Measurements from ENCODE around the gene XPNPEP1.
A peak's percentile ranks its signal among the peaks of the same experiment; 100 is the strongest.

The XPNPEP1 gene

DNA sequence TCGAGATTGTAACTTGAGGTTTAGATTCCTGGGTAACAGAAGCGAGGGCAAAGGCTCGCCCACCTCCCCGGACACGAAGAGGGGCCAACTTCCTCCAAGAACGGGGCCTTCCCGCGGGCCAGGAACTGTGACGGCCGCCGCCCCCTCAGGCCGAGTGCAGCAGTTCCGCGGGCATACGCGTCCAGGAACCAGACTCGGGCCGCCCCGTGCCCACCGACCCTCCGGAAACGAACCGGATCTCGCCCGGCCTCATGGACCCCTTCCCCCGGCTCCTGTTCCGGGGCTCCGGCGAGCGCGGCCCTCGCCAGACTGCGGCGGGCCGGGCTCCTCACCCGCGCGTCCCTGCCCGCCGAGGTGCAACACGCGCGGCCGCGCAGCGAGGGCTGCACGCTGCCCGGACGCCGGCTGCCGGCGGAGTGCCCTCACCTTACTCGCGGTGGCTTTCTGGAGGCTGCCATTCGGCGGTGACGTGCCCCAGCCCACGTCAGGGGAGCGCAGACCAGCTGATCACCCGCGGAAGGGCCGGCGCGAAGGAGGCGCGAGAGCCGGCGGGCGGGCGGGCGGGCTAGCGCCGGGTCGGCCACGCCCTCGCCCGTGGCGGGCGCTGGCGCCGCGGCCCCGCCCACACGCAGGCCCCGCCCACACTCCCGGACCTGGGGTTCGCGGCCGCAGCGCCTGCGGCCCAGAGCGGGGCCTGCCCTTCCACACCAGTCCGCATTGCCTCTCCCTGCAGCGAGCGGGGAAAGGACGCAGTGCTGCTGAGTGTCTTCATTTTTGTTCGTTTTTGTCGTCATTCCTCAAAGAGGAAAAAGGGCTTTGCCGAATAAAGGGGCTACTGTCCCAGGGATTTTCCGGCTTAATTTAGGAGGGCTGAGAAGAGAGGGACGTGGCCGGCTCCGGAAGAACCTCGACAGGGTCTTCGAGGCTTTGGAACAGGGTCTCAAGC lies at the start of gene XPNPEP1:
Gene XPNPEP1 (minus strand): TSS at position 536 of the 946 bp plus-strand sequence. CDS start 78 bp downstream, at position 458.
- H3K9ac ChIP-seq (ENCODE audit: low read length): peak within 1 kb of the TSS; percentile 83
- peak within 1 kb of the TSS; percentile 91 for H3K27ac ChIP-seq (ENCODE audit: low read depth, low read length)
- no peaks in the 10 kb centered on the region for H3K27me3 ChIP-seq (ENCODE audit: control insufficient read depth, insufficient read depth, low read length)
- no peaks in the 10 kb centered on the region for H3K36me3 ChIP-seq (ENCODE audit: control insufficient read depth, insufficient read depth, low read length)
- H3K4me3 ChIP-seq (ENCODE audit: low read length): peak within 1 kb of the TSS; percentile 78
- peaks cover 8% of the 10 kb centered on the region for H3K4me1 ChIP-seq (ENCODE audit: control insufficient read depth, insufficient read depth, low read length)

DNA sequence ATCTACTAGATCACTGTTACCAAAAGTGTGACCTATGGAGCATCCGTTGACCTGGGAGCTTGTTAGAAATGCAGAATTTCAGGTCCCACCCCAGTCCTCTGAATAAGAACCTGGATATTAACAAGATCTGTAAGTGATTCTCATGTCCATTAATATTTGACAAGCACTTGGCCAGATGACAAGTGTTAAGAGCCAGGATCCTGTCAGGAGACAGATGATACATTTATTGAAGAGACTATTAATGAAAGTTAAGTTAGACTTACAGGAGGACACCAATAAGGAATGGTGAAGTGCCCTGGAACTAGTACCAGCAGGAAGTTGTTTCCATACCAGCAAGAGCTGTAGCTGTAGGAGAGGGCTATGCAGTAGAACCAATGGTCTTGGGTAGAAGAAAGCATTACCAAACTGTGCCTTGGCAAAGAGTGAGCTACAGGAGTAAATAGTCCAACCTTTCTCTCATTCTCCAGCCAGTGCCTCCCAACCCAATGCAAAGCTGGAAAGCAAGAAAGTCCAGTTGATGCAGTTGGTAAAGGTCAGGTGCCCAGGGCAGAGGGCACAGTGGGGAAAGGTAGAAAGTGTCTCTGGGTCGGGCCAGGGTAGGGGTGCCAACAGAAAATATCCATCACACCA lies 49.2 kb upstream of the XPNPEP1 start:
- no peaks in the 10 kb centered on the region for H3K27me3 ChIP-seq (ENCODE audit: control insufficient read depth, insufficient read depth, low read length)
- H3K27ac ChIP-seq (ENCODE audit: low read depth, low read length): no peak overlapping the region
- H3K36me3 ChIP-seq (ENCODE audit: control insufficient read depth, insufficient read depth, low read length): no peaks in the 10 kb centered on the region
- no peak overlapping the region for H3K9ac ChIP-seq (ENCODE audit: low read length)
- no peaks in the 10 kb centered on the region for H3K4me1 ChIP-seq (ENCODE audit: control insufficient read depth, insufficient read depth, low read length)
- no peak overlapping the region for H3K4me3 ChIP-seq (ENCODE audit: low read length)

DNA sequence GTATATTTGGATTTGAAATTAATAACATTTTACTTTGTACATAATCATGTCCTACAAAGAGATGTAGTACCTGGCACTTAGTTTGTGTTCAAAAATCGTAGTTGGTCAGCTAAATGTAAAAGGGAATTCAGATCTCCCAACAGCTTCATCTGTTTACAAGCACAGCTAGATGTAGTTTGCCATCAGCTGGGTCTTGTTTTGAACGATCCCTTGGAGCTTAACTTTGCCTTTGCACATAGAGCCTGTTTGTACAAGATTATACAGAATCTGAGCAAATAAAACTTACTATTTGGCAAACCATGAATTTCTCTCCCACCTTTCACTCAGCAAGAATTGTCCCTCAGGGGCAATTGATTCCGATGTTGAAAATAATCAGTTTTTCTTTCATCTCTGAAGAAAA lies 48.3 kb upstream of the XPNPEP1 start:
- H3K27ac ChIP-seq (ENCODE audit: low read depth, low read length): no peak overlapping the region
- H3K9ac ChIP-seq (ENCODE audit: low read length): no peak overlapping the region
- no peaks in the 10 kb centered on the region for H3K36me3 ChIP-seq (ENCODE audit: control insufficient read depth, insufficient read depth, low read length)
- no peaks in the 10 kb centered on the region for H3K27me3 ChIP-seq (ENCODE audit: control insufficient read depth, insufficient read depth, low read length)
- no peak overlapping the region for H3K4me3 ChIP-seq (ENCODE audit: low read length)
- no peaks in the 10 kb centered on the region for H3K4me1 ChIP-seq (ENCODE audit: control insufficient read depth, insufficient read depth, low read length)

DNA sequence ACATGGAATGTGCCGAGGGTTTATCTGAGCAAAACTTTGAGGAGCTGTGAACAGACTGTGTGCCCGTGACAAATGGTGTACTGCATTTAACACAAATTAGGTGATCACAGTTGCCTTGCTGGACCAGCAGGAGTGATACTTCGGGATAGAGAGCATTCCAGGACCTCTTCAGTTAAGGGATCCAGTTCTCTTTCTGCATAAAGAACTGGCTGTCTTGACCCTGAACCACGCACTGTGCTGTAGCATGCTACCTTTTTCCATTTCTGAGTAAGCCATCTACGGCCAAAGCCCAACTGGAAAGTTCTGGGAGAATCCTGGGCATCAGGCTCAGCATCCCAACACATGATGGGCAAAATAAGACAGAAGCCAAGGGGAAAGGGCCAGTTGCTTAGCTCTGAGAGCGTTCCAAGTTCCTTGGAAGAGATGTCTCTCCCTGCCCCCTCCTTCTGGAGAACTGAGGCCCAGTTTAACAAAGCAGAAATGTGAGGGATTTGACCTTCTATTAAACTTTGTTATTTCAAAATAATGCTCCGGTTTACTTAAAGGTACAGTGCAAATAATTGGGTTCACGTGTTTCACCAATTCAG lies 46.5 kb upstream of the XPNPEP1 start:
- Histone ChIP-seq H3K27ac (ENCODE audit: low read depth, low read length) (no peak overlapping the region), H3K9ac (ENCODE audit: low read length) (no peak overlapping the region), H3K4me3 (ENCODE audit: low read length) (no peak overlapping the region), H3K27me3 (ENCODE audit: control insufficient read depth, insufficient read depth, low read length) (no peaks in the 10 kb centered on the region), H3K36me3 (ENCODE audit: control insufficient read depth, insufficient read depth, low read length) (no peaks in the 10 kb centered on the region), H3K4me1 (ENCODE audit: control insufficient read depth, insufficient read depth, low read length) (no peaks in the 10 kb centered on the region)

DNA sequence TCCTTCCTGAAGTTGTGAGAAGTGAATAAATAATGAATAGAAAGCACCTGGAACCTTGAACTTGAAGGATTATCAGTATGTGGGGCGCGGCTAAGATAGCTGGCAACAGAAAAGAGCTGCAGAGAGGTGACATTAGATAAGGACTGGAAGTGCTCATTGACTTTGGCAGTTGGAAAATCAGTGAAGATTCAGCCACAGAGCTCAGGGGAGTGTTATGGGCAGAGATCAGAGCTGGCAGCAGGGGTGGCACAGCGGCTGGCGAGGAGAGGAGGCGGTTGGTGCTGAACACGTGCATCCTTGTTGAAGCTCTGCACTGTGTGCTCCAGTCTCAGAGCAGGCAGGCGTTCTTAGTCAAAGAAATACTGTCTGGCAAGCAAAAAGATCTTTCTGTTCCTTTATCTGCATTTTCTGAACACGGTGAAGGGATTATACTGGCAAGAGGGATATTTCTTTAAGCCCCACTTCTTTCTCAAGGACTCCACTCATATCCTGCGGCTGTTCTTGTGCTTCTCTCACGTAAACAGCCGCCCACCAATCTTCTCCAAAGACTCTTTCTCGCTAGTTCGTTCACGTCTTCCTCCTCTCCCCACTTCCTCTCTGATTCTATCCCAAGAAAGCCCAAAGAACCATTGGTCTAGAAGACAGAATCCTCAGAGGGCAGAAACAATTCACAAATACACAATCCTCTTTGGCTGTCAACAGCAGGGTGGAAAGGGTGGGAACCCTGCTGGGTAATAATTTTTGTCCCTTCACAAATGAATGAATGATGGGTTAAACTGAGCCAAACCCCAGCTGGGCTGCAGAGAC lies 45.8 kb upstream of the XPNPEP1 start:
- no peak overlapping the region for H3K27ac ChIP-seq (ENCODE audit: low read depth, low read length)
- no peak overlapping the region for H3K4me3 ChIP-seq (ENCODE audit: low read length)
- H3K9ac ChIP-seq (ENCODE audit: low read length): no peak overlapping the region
- H3K36me3 ChIP-seq (ENCODE audit: control insufficient read depth, insufficient read depth, low read length): no peaks in the 10 kb centered on the region
- no peaks in the 10 kb centered on the region for H3K27me3 ChIP-seq (ENCODE audit: control insufficient read depth, insufficient read depth, low read length)
- no peaks in the 10 kb centered on the region for H3K4me1 ChIP-seq (ENCODE audit: control insufficient read depth, insufficient read depth, low read length)

DNA sequence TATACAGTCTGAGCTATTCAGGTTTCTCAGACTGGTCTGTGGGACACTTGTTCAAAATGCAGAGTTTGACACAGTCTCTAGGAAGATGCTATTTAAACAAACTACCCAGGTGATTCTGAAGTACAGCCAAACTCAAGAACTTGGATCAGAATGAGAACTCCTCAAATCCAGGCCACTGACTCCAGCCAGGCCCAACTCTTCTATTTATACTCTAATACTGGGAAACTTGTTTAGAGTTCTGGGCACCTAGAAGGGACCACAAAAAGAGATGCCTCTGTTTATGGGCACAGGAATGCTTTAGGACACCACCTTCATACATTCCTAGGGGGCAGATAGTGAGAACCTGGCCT lies 44.4 kb upstream of the XPNPEP1 start:
- H3K27ac ChIP-seq (ENCODE audit: low read depth, low read length): no peak overlapping the region
- H3K36me3 ChIP-seq (ENCODE audit: control insufficient read depth, insufficient read depth, low read length): no peaks in the 10 kb centered on the region
- H3K27me3 ChIP-seq (ENCODE audit: control insufficient read depth, insufficient read depth, low read length): no peaks in the 10 kb centered on the region
- no peak overlapping the region for H3K4me3 ChIP-seq (ENCODE audit: low read length)
- no peak overlapping the region for H3K9ac ChIP-seq (ENCODE audit: low read length)
- H3K4me1 ChIP-seq (ENCODE audit: control insufficient read depth, insufficient read depth, low read length): no peaks in the 10 kb centered on the region

DNA sequence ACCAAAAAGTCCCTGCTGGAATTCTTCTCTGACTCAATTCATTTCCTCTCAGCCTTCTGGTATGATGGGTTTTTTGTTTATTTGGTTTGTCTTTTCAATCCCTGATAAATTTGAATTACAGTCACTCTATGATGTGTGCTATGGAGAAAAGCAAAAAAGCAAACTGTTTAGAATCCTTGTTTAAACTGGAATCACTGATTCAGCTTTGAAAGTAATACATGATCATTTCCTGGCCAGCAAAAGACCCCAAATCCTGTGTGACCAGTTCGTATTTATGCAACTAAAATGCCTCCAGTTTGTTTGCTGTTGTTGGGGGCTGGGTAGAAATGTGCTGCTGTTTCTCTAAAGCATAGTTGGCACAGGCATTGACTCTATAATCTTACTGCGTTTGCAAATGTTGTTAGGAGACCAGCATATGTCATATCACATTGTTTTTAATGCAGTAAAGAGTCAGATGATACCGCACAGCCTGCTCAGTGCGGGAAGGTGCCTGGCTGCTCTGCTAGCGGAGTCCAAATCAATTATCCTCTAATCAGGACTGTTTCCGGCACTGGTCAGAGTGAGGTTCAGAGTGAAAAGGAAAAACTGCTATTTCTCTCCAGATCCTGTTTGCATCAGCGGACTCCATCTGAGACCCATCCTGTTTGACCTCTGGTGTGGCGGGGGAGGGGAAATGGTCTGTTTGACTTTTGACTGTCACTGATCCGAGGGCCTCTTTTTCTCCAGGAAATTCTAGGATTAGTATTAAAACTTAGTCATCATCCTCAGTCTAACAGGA lies 43.8 kb upstream of the XPNPEP1 start:
- H3K9ac ChIP-seq (ENCODE audit: low read length): no peak overlapping the region
- no peaks in the 10 kb centered on the region for H3K4me1 ChIP-seq (ENCODE audit: control insufficient read depth, insufficient read depth, low read length)

DNA sequence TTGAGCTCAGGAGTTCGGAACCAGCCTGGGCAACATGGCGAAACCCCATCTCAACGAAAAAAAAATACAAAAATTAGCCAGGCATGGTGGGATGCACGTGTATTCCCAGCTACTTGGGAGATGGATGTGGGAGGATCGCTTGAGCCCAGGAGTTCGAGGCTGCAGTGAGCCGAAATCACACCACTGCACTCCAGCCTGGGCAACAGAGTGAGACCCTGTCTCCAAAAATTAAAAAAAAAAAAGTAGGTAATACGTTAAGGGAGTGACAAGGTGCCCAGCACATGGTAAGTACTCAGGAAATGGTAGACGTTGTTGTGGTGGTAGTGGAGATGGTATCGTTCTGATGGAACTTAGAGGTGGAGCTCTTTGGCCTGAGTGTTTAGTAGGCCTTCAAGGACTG lies 41.0 kb upstream of the XPNPEP1 start:
- Histone ChIP-seq H3K9ac (ENCODE audit: low read length) (no peak overlapping the region), H3K27me3 (ENCODE audit: control insufficient read depth, insufficient read depth, low read length) (no peaks in the 10 kb centered on the region), H3K27ac (ENCODE audit: low read depth, low read length) (no peak overlapping the region), H3K4me3 (ENCODE audit: low read length) (no peak overlapping the region), H3K36me3 (ENCODE audit: control insufficient read depth, insufficient read depth, low read length) (no peaks in the 10 kb centered on the region), H3K4me1 (ENCODE audit: control insufficient read depth, insufficient read depth, low read length) (no peaks in the 10 kb centered on the region)

More for the DNA sequence above, 43.8 kb upstream of the XPNPEP1 start:
- H3K27ac ChIP-seq (ENCODE audit: low read depth, low read length): no peak overlapping the region
- no peaks in the 10 kb centered on the region for H3K36me3 ChIP-seq (ENCODE audit: control insufficient read depth, insufficient read depth, low read length)
- H3K4me3 ChIP-seq (ENCODE audit: low read length): no peak overlapping the region
- no peaks in the 10 kb centered on the region for H3K27me3 ChIP-seq (ENCODE audit: control insufficient read depth, insufficient read depth, low read length)

DNA sequence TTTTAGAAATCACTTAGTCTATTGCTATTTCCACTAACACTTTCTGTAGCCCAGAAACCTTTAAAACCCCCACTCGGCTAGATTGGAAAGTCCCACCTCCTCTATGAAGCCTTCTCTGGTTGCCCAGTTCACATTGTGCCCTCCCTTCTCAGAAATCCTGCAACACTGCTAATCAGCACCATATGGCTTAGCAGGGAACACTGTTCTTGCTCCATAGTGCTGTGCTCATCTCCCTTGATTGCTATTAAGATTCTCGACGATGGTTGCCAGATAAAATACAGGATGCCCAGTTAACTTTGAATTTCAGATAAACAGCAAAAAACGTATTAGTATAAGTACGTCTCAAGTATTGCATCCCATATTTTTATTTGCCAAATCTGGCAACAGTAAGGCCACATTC lies 40.1 kb upstream of the XPNPEP1 start:
- H3K27ac ChIP-seq (ENCODE audit: low read depth, low read length): no peak overlapping the region
- no peak overlapping the region for H3K4me3 ChIP-seq (ENCODE audit: low read length)
- no peaks in the 10 kb centered on the region for H3K4me1 ChIP-seq (ENCODE audit: control insufficient read depth, insufficient read depth, low read length)
- no peaks in the 10 kb centered on the region for H3K36me3 ChIP-seq (ENCODE audit: control insufficient read depth, insufficient read depth, low read length)
- no peaks in the 10 kb centered on the region for H3K27me3 ChIP-seq (ENCODE audit: control insufficient read depth, insufficient read depth, low read length)
- no peak overlapping the region for H3K9ac ChIP-seq (ENCODE audit: low read length)

DNA sequence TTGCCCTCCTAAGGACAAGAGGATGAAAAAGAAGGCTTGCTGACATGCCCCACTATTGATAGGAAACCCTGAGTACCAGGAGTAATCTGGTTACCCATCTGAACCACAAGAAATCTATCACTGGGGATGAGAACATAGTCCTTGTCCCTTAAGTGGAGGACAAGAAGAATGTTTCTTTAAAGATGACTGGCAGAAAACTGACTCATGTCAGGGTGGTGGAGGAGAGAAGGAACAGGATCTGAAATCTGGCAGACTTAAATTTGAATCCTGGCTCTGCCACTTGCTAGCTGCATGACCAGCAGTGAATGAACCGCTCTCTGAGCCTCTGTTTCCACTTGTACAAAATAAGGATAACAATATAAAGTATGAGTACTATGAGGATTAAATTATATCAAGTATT lies 38.9 kb upstream of the XPNPEP1 start:
- no peaks in the 10 kb centered on the region for H3K36me3 ChIP-seq (ENCODE audit: control insufficient read depth, insufficient read depth, low read length)

DNA sequence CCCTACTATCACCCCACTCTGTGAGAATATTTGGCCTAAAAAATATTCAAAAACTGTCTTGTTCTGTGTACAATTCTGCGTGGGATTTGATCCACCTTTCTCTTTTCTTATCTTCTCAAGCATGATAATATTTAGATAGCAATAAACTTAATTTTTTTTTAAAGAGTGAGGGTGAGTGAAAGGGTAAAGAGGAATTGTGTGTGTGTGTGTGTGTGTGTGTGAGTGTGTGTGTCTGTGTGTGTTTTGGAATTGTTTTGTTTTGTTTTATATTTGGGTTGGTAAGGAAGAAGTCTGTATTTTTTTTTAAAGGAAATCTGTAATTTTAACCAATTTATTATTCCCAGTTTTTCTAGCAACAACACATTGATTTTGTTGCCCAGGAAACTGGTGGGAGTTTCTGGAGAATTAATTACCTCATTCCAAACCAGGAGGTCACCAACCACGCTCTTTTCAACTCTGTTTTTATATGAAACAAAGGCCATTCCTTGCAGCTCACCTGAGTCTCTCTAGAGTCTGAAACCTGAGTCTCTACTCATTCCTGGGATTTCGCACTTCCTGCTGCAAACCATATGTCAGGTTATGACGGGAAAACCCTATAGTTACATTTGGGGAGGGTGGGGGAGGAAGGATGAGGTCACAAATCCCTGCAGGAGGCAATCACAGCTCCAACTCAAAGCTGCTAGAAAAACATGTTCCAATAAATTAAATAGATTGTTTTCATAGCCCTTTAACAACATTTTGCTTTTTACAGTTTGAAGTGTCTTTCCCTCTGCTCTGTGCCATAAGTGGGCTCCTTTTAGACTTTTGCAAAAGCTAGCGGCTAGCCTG lies 38.1 kb upstream of the XPNPEP1 start:
- Histone ChIP-seq H3K36me3 (ENCODE audit: control insufficient read depth, insufficient read depth, low read length) (no peaks in the 10 kb centered on the region), H3K27ac (ENCODE audit: low read depth, low read length) (no peak overlapping the region), H3K4me1 (ENCODE audit: control insufficient read depth, insufficient read depth, low read length) (no peaks in the 10 kb centered on the region), H3K9ac (ENCODE audit: low read length) (no peak overlapping the region), H3K4me3 (ENCODE audit: low read length) (no peak overlapping the region), H3K27me3 (ENCODE audit: control insufficient read depth, insufficient read depth, low read length) (no peaks in the 10 kb centered on the region)

More for the DNA sequence above, 38.9 kb upstream of the XPNPEP1 start:
- H3K9ac ChIP-seq (ENCODE audit: low read length): no peak overlapping the region
- H3K4me3 ChIP-seq (ENCODE audit: low read length): no peak overlapping the region
- no peak overlapping the region for H3K27ac ChIP-seq (ENCODE audit: low read depth, low read length)
- H3K27me3 ChIP-seq (ENCODE audit: control insufficient read depth, insufficient read depth, low read length): no peaks in the 10 kb centered on the region
- no peaks in the 10 kb centered on the region for H3K4me1 ChIP-seq (ENCODE audit: control insufficient read depth, insufficient read depth, low read length)

Data from rectal smooth muscle tissue (tissue), 1 donor.